GM19455 (cell line): ENCODE measurements around the gene UBQLN4.

Experiments
- ATAC-seq: cut with Tn5 transposase; IDR thresholded peaks from one replicate; pipeline ENCODE4 v1.9.1; 2021; ENCODE audit not compliant: unreplicated experiment

Gene UBQLN4

DNA sequence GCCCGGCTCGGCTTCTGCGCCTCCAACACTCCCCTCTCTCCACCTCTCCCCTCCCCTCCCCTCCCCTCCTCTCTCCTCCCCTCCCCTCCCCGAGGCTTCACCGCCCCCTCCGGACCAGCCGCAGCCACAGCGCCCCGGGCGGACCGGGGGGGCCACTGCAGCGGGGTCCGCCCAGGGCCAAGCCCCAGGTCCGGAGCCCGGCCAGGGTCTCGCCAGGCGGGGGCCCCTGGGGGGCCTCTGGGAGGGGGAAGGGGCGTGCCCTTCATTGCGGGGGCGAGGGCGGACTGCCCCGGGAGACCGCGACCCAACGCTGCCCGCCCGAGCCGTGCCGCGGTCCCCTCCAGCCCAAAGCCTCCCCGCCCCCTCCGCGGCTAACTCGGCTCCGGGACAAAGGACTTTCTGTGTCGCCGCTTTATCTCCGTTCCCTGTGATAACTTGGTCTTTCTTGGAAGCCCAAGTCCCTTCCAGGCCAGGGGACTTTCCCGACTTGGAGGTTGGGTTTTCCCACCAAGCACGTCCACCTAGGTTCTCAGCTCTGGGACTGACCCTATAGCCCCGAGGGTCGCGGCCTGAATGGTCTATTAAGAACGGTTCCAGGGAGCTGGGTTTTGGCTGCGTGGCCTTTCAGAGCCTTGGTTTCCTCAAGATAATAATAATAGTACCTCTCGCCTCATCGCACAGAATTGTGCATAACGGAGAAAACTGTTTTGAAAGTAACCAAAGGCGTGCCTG, at the start of gene UBQLN4:
Gene UBQLN4 (minus strand): TSS at position 31 of the 732 bp plus-strand sequence. CDS start 97 bp downstream, outside the sequence.
- ATAC-seq, result peak; percentile 47

DNA sequence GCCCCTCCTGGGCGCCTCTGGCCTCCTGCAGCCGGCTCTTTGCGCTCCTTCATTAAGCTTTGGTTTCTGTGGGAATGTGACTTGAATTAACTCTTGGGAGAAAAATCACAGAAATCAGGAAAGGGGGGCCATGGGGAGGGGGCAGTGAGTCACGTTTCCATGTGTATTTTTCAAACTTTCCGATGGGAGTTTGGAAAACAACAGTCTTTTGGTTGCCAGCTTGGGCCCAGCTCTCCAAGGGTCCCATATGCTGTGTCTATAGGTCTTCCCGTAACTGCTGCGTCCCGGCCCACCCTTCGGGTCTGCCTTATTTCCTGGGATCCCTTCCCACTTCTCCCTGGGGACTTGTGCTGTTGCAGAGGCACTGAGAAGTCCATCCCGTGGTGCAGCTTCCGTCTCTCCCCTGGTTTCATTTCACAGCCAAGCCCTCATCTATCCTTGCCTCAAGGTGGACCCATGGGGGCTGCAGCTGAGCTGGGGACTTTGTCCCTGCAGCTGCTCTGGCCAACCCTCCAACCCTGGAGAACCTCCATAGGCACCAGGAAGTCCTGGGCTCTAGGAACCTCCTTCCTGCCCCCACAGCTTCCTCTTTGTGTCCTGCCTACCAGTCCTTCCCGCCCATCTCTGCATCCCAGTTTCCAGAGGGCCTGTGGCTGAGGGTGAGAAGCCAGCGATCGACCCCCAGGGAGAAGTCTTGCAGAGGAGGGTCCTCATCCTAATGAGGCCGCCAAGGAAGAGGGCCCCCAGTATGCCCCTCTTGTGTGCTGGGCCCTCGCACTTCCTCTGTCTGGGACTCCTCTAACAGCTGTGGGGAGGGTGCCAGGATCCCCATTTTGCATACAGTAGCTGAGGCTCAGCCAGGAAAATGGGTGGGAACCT, 49.3 kb upstream of the UBQLN4 start:
- ATAC-seq, result no peak

DNA sequence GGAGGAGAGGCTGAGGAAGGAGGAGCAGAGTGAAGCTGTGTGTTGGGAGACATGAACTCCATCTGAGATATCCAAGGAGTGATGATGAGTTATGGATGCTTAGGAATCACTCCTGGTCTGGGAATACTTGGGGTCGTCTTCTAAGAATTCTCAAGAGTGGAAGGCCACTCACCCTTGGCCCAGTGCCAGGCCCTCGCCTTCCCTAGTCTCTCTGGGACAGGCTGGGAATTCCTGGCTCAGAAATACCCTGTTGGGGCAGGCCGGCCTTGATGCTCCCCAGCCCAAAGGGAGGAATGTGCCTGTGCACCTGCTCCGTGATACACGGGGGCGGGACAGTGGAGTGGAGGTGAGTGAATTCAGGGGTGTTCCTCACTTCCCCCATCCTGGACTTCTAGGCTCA, 48.3 kb upstream of the UBQLN4 start:
- no peak for ATAC-seq

DNA sequence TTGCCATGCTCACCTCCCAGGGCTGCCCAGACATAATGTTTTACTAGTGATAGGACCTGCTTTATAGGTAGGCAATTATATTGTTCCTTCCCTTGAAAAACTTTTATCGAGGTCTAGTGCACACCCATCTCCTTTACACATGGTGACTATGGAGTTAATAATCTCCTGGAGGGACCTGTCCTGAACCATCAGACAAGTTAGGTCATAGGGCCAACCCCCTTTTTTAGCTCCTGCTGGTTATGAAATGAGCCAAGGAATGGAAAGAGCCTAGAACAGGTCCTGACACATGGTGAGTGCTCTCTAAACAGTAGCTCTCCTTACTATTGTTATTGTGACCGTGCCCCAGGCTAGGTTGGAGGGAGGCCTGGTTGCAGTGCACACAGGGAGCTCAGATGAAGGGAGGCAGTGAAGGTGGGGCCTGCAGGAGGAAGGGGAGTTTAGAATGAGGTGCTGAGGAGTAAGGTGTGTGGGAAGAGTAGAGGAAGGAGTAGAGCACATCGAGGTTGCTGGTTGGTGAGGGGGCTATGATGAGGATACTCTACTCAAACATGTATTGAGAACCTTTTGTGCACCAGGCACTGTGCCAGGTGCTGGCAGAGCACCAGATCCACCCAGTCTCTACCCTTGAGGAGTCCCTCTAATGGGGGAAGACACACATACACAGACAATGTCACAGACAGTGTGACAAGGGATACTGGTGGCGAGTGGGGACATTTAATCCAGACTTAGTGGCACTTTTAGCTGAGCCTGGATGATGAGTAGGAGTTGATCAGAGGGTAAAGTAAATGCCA, 46.8 kb upstream of the UBQLN4 start:
- ATAC-seq, result no peak

DNA sequence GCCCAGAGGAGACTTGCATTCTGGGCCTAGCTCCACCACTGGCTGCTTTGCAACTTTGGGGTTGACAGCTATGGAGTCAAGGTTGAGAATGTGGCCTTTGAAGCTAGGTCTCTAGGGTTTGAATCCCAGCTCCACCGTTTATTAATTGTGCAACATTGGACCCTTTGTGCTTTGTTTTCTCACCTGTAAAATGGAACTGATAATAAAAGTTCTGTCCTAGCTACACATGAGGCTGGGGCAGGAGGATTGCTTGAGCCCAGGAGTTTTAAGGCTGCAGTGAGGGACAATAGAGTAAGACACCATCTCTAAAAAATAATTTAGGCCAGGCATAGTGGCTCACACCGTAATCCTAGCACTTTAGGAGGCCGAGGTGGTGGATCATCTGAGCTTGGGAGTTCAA, 45.7 kb upstream of the UBQLN4 start:
- ATAC-seq, result no peak

DNA sequence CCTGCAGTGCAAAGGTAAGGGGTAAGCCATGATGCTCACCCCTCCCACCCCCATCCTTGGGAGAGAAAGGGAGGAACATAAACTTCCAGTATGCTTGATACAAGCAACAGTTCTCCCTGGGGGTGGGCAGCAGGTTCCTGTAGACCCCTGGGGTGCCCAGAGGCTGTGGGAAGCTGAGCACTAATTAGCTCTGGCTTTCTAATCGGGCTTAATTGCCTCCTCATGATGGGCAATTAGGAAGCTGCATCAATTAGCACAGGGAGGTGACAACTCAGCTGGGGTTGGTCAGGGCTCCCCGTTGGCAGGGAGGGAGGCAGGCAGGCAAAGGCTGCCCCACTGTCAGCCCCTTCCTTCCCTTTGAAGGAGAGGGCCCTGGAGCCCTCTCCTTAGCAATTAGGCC, 45.2 kb upstream of the UBQLN4 start:
- no peak for ATAC-seq

DNA sequence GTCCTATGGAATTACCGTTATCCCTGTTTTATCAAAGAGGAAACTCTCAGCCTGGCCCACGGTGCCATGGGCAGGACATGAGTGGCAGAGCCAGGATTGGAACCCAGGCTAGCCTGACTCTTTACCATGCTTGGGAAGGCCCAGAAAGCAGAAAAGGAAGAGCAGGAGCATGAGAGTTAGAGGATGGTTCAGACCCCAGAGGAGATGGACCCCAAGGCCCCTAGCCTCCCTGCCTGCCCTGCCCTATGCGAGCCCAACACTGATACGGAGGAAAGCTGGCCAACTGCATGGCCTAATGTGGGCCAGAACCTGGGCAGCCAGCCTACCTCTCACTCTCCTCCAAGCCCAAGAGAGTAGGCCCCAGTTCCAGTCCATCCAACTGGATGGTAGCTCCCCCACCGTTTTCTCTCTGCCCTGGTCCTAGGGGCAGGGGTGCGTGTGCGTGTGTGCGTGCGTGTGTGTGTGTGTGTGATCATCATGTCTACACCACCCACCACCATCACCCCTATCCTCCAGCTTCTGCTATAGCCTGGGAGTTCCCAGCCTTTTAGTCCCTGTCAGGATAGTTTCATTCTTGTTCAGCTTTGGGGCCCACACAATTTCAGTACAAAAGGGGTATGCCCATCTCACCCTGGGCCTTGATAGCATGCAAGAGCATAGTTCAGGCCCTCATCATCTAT, 44.0 kb upstream of the UBQLN4 start:
- no peak for ATAC-seq

DNA sequence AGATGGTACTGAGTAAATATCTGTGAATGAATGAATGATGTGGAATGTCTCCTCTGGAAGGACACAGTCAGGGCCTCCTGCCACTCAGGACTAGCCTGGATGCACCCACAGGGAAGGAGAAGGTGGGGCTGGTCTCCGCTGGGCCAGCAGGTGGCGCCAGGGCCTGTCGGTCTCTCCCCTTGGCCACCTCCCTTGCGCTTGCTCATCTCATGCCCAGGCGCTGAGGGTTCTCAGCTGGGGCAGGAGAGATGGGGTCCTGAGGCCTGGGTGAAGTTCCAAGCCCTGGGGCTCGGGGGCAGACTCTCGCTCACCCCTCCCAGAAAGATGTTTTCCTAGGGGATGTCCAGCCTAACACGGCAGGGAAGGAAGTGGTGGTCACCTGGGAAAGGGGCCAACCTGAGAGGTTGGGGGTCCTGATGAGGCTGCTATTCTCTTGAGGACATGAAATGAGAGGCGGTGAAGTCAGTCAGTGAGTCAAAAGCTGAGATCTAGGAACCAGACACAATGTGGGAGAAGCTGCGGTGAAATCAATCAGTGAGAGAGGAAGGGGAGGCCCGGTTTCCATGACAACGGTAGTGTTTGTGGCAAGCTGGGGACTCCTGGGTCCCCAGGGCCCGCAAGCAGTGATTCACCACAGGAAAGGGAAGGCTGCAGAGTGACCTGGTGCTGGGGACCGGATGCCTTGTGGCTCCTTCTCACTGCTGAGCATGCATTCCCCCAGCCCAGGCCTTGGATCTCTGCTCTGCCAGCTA, 43.2 kb upstream of the UBQLN4 start:
- peak; percentile 61 for ATAC-seq

DNA sequence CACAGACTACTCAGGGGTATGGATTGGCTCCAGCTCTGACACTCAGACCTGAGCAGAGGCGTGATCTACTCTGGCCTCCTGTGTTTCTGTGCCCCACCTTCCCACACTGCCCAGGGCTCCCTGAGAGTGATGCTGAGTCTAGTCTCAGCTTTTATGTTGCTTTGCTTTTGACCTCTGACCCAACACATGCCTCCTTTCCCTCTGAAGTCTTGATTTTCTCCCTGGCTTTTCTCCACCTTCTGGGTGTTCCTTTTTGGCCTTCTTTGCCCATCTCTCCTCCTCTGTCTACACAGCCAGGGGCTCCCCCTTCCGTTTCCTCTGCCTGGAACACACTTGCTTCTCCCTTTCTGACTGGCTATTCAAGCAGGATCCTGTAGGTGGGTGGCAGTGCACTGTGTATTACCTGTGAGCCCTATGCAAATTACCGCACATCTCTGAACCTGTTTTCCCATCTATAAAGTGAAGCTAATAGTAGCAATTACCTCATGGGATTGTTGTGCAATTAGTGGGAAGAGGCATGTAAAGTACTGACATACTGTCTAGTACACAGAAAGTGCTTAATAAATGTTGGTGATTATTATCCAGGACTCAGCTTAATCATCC, 42.4 kb upstream of the UBQLN4 start:
- ATAC-seq, result no peak

DNA sequence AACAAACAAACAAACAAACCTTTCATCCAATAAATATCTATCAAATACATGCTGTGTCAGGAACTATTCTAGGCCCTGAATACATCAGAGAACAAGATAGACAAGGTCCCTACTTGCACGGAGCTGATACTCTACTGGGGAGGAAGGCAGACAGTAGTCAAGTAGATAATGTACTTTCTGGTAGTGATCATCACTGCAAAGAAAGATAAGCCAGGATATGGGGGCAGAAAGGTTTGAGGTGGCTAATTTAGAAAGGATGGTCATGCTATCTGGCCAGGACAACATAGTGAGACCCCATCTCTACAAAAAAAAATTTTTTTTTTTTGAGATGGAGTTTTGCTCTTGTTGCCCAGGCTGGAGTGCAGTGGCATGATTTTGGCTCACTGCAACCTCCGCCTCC, 38.0 kb upstream of the UBQLN4 start:
- ATAC-seq, result no peak

DNA sequence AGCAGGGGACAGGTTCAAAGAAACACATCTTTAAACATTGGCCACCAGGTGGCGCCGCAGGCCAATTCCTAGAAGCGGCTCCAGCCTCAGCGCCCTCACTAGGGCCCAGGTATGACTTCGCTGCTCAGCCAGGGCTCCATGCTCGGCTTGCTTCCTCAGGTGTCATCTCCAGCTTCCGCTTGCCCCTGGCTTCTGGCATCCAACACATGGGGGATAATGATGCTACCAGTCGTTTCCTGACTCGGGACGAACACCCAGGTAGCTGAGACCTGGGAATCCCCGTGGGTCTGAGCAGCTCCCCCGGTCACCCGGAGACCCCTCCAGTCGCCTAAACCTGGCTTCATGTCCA, 37.2 kb upstream of the UBQLN4 start:
- ATAC-seq, result peak; percentile 65

DNA sequence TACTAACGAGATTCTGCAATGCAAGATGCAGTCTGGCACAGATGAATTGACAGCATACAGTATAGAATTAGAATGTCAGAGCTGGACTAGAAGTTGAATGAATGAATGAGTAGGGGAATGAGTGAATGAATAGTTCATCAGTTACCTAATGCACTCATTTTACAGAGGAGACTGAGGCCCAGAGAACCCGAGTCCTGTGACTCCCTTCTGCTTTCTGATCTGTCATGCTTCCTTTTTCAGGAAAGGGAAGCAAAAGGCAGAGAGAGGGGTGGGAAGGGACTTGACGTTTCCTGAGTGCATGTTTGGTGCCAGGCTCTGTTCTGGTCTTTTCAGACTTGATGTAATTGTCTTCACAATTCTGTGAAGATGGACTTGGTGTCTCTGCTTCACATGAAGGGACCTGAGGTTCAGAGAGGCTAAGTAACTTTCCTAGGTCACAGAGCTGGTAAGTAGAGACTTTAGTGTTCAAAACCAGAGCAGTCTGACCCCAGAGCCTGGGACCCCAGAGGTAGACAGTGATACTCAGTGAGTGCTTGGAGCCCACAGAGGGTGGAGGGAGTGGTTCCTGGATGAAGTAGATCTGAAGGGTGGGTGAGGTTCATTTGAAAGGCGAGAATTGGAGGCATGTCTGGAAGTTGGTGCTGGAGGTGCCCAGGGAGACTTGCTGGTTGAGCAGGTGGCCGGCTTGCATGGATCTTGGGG, 36.7 kb upstream of the UBQLN4 start:
- no peak for ATAC-seq

DNA sequence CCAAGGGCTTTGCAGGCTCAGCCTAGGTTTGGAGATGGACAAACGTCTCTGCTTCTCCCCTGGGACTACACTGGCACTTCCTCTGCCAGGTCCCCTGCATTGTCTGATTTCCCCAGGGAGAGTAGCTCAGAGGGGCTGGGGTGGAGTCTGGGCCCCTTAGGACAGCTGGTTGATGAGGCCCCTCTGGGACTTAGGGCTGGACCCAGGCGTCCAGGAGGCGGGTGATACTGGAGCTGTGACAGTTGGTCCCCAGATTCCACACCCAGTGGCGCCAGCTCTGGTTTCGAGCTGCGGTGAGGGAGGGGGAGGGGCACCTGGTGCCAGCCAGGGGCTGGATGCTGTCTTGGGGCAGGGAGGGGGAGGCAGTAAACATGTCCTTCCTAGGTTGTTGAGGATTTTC, 36.1 kb upstream of the UBQLN4 start:
- no peak for ATAC-seq

DNA sequence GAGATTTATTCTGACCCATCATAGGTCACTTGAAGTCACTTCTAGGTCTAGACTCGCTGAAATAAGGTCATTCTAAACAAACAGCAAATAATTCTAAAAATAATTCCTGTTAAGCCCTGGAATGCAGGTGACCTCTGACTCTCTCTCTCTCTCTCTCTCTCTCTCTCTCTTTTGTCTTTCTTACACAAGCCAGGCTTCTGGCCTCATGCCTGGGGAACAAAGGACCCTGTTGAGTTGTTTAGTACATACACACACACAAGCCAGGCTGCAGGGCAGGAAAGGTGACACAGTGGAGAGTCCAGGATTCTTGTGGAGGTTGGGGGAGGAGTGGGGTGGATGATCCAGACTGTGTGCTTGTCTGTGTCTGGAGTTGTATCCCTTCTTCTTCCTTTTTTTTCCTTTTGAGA, 32.7 kb upstream of the UBQLN4 start:
- no peak for ATAC-seq

DNA sequence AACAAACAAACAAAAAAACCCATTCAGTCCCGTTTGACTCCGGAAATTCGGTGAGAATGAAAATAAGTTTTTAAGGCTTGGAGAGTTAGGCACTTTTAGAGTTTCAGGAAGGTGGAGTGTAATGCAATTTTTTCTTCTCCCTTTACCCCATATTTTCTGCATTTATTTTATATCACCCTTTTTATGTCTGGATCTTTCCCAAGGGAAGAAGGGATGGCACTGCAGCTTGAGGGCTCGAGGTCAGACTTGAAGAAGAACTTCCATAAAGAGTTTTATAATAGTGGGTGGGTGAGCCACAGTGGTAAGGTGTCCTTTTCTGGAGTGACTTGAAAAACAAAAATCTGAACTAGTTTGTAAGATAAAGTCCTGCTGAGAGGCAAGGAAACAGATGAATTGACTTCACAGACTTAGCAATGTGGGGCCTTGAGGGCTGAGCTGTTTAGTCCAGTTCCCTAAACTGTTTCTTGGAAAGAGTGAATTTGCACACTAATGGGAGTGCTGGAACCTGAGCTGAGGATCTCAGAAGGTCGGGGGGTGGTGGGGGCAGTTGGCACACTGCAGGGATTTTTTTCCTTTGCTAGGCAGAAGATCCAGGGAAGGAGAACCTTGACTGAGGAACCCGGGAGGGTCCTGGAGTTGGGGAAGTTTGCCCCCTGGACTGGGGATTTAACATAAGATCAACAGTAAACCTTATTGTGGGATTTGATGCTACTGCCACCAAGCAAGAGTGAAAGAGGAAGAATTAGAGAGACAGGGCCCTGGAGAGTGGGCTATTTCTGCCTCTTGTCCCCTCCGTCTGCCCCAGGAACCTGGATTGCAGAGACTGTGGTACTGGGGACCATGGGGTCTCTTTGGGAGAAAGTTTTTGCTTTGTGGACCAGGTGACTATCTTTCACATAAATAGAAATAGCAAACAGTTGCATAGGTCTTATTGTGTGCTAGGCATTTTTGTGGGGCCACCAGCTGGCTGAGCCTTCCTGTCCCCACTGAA, 30.5 kb upstream of the UBQLN4 start:
- ATAC-seq, result no peak

DNA sequence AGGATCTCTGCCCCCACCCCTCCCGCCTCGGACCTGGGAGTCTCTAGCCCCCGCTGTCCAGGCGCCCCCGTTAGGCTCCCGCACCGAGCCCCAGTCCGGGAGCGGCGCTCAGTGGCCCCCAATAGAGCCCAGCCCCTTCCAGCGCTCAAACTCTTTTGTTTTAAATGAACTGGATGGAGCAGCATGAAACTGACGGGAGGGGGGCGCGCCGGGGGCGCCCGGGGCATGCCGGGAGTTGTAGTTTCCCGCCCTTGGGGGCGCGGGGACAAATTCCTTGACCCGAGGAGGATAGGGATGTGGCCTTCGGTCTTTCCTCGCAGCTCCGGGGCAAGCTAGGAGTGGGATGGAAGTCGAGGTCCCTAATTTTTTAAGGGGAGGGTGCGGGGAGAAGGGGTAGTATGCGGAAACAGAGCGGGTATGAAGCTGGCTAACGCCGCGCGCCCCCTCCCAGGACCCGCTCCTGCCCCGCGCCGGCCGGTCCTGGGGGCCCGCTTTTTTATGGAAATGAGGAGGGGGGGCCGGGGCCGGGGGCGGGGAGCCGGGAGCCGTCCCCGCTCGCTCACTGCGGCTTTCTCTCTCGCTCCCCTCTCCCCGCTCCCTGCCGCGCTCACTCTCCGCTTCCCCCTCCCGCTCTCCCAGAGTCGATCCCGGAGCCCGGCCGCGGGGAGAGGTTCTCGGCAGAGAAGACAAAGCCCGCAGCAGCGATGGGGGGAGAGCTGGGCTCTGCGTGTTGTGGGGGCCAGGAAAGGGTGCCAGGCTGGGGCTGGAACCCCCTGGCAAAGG, 28.9 kb upstream of the UBQLN4 start, which contains the start of gene MEX3A:
Gene MEX3A (minus strand): TSS at position 157 of the 783 bp plus-strand sequence. CDS start 467 bp downstream, outside the sequence.
- peak; percentile 59 for ATAC-seq

DNA sequence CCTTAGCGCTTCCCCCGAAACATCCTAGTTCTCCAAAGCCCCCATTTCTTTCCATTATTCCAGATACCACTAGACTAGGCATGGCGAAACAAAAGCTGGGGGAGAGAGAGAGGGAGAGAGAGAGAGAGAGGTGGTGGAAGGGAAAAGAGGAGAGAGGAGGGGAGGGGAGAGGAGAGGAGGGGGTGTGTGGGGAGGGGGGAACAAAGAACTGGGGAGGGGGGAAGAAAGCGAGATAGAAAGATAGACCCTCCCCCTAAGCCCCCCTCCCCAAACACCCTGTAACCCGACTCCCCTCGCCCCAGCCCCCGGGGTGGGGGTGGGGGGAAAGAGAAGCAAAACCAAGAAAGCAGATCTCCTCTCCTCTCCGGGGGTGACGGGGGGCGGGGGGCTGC, 28.3 kb upstream of the UBQLN4 start:
- ATAC-seq, result no peak
